Fibroblast of lung (primary cell): Measurements from ENCODE around the gene SIAH3.

ENCODE experiments used
- CTCF ChIP-seq, 2 donors: IDR thresholded peaks in 1 of 2; conservative IDR thresholded peaks in 1 of 2; 1 replicate in 1 of 2; 2 replicates in 1 of 2; pipeline ENCODE4 v1.5.1; 2011 to 2012; ENCODE audit warnings: low read length in 2 of 2, control low read depth in 1 of 2, inconsistent platforms in 1 of 2, low read depth in 1 of 2, mild to moderate bottlenecking in 1 of 2
- EZH2 ChIP-seq: IDR thresholded peaks from 2 replicates; pipeline ENCODE4 v1.5.1; 2012; ENCODE audit warnings: low read length, control low read depth, mild to moderate bottlenecking; ENCODE audit errors: missing control alignments

DNA sequence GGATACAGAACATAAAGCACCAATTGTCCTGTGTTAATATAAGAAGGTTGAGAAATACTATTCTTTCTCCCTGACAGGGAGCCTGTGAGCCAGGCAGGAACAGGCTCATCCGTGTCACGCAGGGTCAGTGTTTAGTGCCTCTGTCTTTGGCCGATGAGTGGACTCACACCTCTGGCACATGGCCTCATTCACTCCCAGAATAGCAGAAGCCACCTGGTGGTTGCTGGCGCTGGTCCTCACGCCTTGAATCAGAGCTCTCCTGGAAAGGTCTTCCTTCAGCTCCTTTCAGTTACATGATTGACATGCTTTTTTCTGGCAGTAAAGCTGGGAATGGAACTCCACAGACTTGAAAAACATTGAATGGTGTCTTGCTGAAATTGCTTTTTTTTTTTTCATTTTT is 28.1 kb upstream of the SIAH3 start:
- no peak for TF ChIP-seq CTCF (conservative IDR thresholded peaks at IDR 0.05 in 1 of 2, IDR thresholded peaks at IDR 0.05 in 1 of 2; ENCODE audit: low read depth in 1 of 2, low read length in 2 of 2)
- TF ChIP-seq EZH2: no peak
